GM18873 (cell line): ENCODE results near the gene ZC3H18.

Experiments
- ATAC-seq: cut with Tn5 transposase; IDR thresholded peaks from one replicate; pipeline ENCODE4 v1.9.1; 2021; ENCODE audit warnings: mild to moderate bottlenecking, moderate library complexity, moderate number of reproducible peaks; ENCODE audit not compliant: unreplicated experiment, low FRiP score

Gene ZC3H18

GRCh38 chr16:88532434-88533241 lies 37.6 kb upstream of the ZC3H18 start:
- no peak for ATAC-seq

GRCh38 chr16:88533381-88533917 lies 36.8 kb upstream of the ZC3H18 start:
- no peak for ATAC-seq

GRCh38 chr16:88533932-88534637 lies 36.1 kb upstream of the ZC3H18 start:
- ATAC-seq = no peak

GRCh38 chr16:88534638-88535190 lies 35.5 kb upstream of the ZC3H18 start:
- no peak for ATAC-seq

- no peak for ATAC-seq
Measured at GRCh38 chr16:88535191-88535856, 34.9 kb upstream of the ZC3H18 start.

GRCh38 chr16:88535857-88536222 lies 34.4 kb upstream of the ZC3H18 start:
- no peak for ATAC-seq

GRCh38 chr16:88536510-88536909 lies 33.7 kb upstream of the ZC3H18 start:
- no peak for ATAC-seq

- ATAC-seq = no peak
Measured at GRCh38 chr16:88536971-88537751, 33.0 kb upstream of the ZC3H18 start.

- ATAC-seq = no peak
Measured at GRCh38 chr16:88537859-88538258, 32.3 kb upstream of the ZC3H18 start.

GRCh38 chr16:88538366-88539060 lies 31.7 kb upstream of the ZC3H18 start:
- no peak for ATAC-seq

GRCh38 chr16:88539261-88539651 lies 30.9 kb upstream of the ZC3H18 start:
- ATAC-seq = no peak

- no peak for ATAC-seq
Measured at GRCh38 chr16:88539652-88540345, 30.4 kb upstream of the ZC3H18 start.

- ATAC-seq = no peak
Measured at GRCh38 chr16:88540346-88540977, 29.7 kb upstream of the ZC3H18 start.

- ATAC-seq = no peak
Measured at GRCh38 chr16:88541831-88542616, 28.2 kb upstream of the ZC3H18 start.

GRCh38 chr16:88543230-88543813 lies 26.9 kb upstream of the ZC3H18 start:
- ATAC-seq = no peak

- ATAC-seq = no peak
Measured at GRCh38 chr16:88545781-88546180, 24.4 kb upstream of the ZC3H18 start.

- no peak for ATAC-seq
Measured at GRCh38 chr16:88548131-88548874, 21.9 kb upstream of the ZC3H18 start.
